Measurements from ENCODE around the gene PRICKLE2.

PRICKLE2 gene

GRCh38 chr3:64133987-64134386 lies 91.3 kb downstream of the PRICKLE2 start:
- Histone ChIP-seq H3K4me1 (ENCODE audit: insufficient read depth, low read length) (no peaks in the 10 kb centered on the region), H3K9me3 (ENCODE audit: low read length) (no peaks in the 10 kb centered on the region), H2AFZ (ENCODE audit: low read depth, low read length) (no peak overlapping the region), H3K27me3 (ENCODE audit: insufficient read depth, low read length) (no peaks in the 10 kb centered on the region), H3K4me3 (ENCODE audit: low read length) (no peak overlapping the region), H3K36me3 (ENCODE audit: insufficient read depth, low read length) (no peaks in the 10 kb centered on the region)

- no peaks in the 10 kb centered on the region for H3K36me3 ChIP-seq (ENCODE audit: insufficient read depth, low read length)
Observed at GRCh38 chr3:64133272-64133671, 92.0 kb downstream of the PRICKLE2 start.

DNA sequence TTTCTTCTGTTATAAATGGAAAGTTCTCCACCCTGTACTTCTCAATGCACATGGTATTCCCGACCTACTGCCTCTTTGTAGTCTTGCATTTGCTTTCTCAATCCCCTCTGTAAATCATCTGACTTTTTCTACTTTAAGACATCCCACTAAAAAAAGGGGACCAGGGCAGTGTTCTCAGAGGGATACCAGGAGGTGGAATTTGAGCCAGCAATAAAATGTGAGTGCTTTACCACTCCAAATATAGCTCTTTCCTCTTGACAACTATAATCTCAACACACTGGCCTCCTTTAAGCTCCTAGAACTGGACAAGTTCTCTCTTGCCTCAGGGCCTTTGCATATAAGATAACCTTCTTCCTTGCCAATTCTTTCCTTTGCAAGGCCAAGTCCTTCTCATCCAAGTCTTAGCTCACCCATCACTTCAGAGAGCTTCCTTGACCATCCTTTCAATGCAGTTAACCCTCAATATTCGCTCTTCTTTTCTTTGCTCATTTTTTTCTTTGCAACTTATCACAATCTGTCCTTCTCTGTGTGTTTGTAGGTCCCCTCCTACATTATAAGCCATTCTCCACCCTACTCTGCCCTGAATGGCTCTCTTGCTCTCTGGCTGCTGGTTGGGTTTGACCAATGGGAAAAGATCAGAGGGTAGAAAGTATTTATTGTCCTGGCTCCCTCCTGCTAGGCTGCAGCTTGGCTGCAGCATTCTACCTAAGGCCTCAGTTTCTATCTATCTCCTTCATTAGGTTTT lies 93.4 kb downstream of the PRICKLE2 start:
- no peaks in the 10 kb centered on the region for H3K4me1 ChIP-seq (ENCODE audit: insufficient read depth, low read length)
- no peak overlapping the region for H3K4me3 ChIP-seq (ENCODE audit: low read length)
- no peaks in the 10 kb centered on the region for H3K27me3 ChIP-seq (ENCODE audit: insufficient read depth, low read length)
- H3K9me3 ChIP-seq (ENCODE audit: low read length) = no peaks in the 10 kb centered on the region
- no peak overlapping the region for H2AFZ ChIP-seq (ENCODE audit: low read depth, low read length)
- H3K36me3 ChIP-seq (ENCODE audit: insufficient read depth, low read length) = no peaks in the 10 kb centered on the region

More at GRCh38 chr3:64133272-64133671, 92.0 kb downstream of the PRICKLE2 start:
- Histone ChIP-seq H3K27me3 (ENCODE audit: insufficient read depth, low read length) (no peaks in the 10 kb centered on the region), H3K4me1 (ENCODE audit: insufficient read depth, low read length) (no peaks in the 10 kb centered on the region), H3K9me3 (ENCODE audit: low read length) (no peaks in the 10 kb centered on the region), H2AFZ (ENCODE audit: low read depth, low read length) (no peak overlapping the region), H3K4me3 (ENCODE audit: low read length) (no peak overlapping the region)

DNA sequence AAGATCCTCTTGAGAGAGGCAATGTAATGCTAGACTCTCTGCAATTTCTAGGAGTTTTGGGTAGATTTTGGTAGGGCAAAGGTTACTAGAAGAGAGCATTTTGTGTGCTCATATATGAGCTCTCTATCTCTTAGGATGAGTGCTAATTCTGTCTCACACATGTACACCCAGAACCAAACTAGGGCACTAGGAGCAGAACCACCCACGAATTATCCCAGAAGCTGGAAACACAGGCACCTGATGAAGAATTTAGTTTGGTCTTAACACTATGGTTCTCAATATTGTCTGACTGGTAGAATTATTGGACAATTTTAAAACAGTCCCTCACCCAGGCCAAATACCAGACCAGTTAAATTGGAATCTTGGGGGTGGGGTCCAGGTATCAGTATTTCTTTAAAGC lies 94.8 kb downstream of the PRICKLE2 start:
- H3K27me3 ChIP-seq (ENCODE audit: insufficient read depth, low read length) = no peaks in the 10 kb centered on the region
- H3K9me3 ChIP-seq (ENCODE audit: low read length) = no peaks in the 10 kb centered on the region
- H3K36me3 ChIP-seq (ENCODE audit: insufficient read depth, low read length) = no peaks in the 10 kb centered on the region
- H3K4me3 ChIP-seq (ENCODE audit: low read length) = no peak overlapping the region
- no peaks in the 10 kb centered on the region for H3K4me1 ChIP-seq (ENCODE audit: insufficient read depth, low read length)
- H2AFZ ChIP-seq (ENCODE audit: low read depth, low read length) = no peak overlapping the region

DNA sequence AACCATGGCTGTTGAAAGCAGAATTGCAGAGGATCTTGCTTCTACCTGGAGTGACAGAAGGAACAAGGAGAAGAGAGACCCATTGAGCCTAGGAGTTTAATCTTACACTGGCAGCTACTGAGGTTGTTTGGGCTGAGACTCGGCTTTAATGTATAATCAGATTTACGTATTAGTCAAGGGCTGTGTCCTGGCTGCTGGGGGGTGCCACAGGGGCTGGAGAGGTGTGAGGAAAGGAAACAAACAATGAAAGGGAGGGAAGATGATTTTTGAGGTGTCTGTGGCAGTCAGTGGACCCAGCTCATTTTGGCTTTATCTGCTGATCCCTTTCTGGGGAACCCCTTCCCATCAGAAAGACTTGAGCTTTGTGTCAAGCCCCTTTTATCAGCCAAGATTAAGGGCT lies 95.7 kb downstream of the PRICKLE2 start:
- no peaks in the 10 kb centered on the region for H3K36me3 ChIP-seq (ENCODE audit: insufficient read depth, low read length)
- no peak overlapping the region for H3K4me3 ChIP-seq (ENCODE audit: low read length)
- no peak overlapping the region for H2AFZ ChIP-seq (ENCODE audit: low read depth, low read length)
- H3K9me3 ChIP-seq (ENCODE audit: low read length) = no peaks in the 10 kb centered on the region
- H3K27me3 ChIP-seq (ENCODE audit: insufficient read depth, low read length) = no peaks in the 10 kb centered on the region
- H3K4me1 ChIP-seq (ENCODE audit: insufficient read depth, low read length) = no peaks in the 10 kb centered on the region

DNA sequence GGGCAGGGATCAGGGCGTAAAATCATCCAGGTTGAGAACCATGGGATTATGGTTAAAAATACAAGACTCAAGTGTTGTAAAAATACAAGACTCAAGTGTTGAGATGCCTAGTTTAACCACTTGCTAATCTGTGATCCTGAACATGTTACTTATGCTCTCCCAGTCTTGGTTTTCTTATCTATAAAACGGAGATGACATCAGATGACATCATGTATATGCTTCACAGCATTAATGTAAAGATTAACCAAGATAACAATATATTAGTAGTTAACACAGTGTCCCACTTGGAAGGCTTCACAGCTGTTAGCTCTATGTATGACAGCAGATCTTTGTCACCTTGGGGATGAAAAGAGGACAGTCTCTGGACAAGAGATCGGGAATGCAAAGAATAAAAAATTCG lies 96.2 kb downstream of the PRICKLE2 start:
- H3K36me3 ChIP-seq (ENCODE audit: insufficient read depth, low read length) = no peaks in the 10 kb centered on the region
- H3K27me3 ChIP-seq (ENCODE audit: insufficient read depth, low read length) = no peaks in the 10 kb centered on the region
- no peak overlapping the region for H2AFZ ChIP-seq (ENCODE audit: low read depth, low read length)
- no peaks in the 10 kb centered on the region for H3K4me1 ChIP-seq (ENCODE audit: insufficient read depth, low read length)
- H3K4me3 ChIP-seq (ENCODE audit: low read length) = no peak overlapping the region
- H3K9me3 ChIP-seq (ENCODE audit: low read length) = no peaks in the 10 kb centered on the region

DNA sequence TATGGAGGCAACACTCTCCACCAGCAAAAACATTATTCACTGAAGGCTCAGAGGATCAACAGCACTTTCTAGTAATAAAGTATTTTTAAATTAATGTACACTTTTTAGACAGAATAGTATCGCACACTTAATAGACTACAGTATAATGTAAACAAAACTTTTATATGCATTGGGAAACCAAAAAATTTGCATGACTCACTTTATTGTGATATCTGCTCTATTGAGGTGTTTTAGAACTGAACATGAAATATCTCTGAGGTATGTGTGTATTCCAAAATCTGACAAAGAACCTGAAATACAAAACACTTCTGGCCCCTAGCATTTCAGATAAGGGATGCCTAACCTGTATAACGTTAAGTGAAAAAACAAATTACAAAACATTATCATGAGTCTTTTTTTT lies 99.7 kb downstream of the PRICKLE2 start:
- Histone ChIP-seq H3K4me3 (ENCODE audit: low read length) (no peak overlapping the region), H3K27me3 (ENCODE audit: insufficient read depth, low read length) (no peaks in the 10 kb centered on the region), H3K9me3 (ENCODE audit: low read length) (no peaks in the 10 kb centered on the region), H2AFZ (ENCODE audit: low read depth, low read length) (no peak overlapping the region), H3K36me3 (ENCODE audit: insufficient read depth, low read length) (no peaks in the 10 kb centered on the region), H3K4me1 (ENCODE audit: insufficient read depth, low read length) (no peaks in the 10 kb centered on the region)

- Histone ChIP-seq H3K4me1 (ENCODE audit: insufficient read depth, low read length) (no peaks in the 10 kb centered on the region), H2AFZ (ENCODE audit: low read depth, low read length) (no peak overlapping the region), H3K36me3 (ENCODE audit: insufficient read depth, low read length) (no peaks in the 10 kb centered on the region), H3K9me3 (ENCODE audit: low read length) (no peaks in the 10 kb centered on the region), H3K4me3 (ENCODE audit: low read length) (no peak overlapping the region), H3K27me3 (ENCODE audit: insufficient read depth, low read length) (no peaks in the 10 kb centered on the region)
Observed at GRCh38 chr3:64123931-64124330, 101.3 kb downstream of the PRICKLE2 start.

DNA sequence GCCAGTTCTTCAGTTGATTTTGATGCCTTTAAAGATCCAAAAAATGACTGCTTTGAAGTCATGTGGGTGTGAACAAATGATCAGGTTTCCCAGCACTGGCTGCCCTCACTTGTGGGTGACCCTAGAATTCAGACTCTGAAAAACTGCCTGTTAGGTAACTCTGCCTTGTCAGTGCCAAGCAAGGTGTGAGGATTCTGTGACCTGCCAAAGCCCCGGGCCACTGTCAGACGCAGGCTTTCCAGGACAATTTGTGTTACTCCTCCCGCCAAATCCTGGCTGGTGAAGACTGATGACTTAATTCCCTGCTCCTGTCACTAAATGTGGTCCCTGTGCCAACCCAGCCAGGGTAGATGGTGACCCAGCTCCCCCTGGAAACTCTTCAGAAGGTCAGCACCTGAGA lies 102.8 kb downstream of the PRICKLE2 start:
- Histone ChIP-seq H3K4me1 (ENCODE audit: insufficient read depth, low read length) (no peaks in the 10 kb centered on the region), H3K36me3 (ENCODE audit: insufficient read depth, low read length) (no peaks in the 10 kb centered on the region), H3K4me3 (ENCODE audit: low read length) (no peak overlapping the region), H3K9me3 (ENCODE audit: low read length) (no peaks in the 10 kb centered on the region), H3K27me3 (ENCODE audit: insufficient read depth, low read length) (no peaks in the 10 kb centered on the region), H2AFZ (ENCODE audit: low read depth, low read length) (no peak overlapping the region)

DNA sequence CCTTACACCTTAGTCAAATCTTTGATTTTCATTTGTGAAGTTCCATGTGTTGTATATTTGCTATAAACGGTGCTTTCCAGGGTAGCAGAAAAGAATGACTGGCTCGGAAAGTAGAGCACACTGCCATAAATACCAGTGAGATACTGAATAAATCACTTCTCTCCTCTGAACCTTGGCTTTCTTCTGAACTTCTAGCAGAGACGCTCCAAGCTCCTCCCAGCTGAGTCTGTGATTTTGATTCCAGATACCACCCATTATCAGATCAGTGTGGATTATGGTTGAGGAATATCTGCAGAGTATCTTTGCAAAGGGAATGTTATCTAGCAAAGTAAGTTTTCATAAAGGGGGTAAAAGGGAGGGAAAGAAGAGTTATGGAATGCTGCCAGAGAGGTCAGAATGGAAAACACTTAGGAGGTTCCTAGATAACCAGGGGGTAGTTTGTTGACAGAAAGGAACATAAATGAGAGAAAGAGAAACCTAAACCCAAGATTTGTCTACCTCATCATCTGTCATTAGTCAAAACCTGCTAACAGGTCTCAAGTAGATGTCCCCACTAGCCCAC lies 103.4 kb downstream of the PRICKLE2 start:
- Histone ChIP-seq H3K9me3 (ENCODE audit: low read length) (no peaks in the 10 kb centered on the region), H2AFZ (ENCODE audit: low read depth, low read length) (no peak overlapping the region), H3K4me1 (ENCODE audit: insufficient read depth, low read length) (no peaks in the 10 kb centered on the region), H3K27me3 (ENCODE audit: insufficient read depth, low read length) (no peaks in the 10 kb centered on the region), H3K36me3 (ENCODE audit: insufficient read depth, low read length) (no peaks in the 10 kb centered on the region), H3K4me3 (ENCODE audit: low read length) (no peak overlapping the region)

DNA sequence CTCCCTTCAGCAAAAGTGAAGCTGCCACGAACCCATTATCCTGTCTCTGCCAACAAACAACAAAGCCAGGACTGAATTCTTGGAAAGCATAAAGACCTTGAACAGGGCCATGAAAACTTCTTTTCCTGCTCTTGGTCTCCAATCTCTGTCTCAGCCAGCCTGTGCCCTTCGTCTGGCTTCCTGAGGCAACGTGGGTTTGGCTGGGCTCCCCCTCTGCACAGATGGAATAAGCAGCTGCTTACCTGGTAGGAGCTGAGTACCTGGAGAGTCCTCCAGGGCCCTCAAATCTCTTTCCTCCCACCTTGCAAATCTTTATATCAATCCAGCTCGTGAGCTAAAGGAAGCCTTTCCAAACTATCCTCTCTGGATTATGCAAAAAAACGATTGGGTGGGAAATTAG lies 104.4 kb downstream of the PRICKLE2 start:
- no peaks in the 10 kb centered on the region for H3K36me3 ChIP-seq (ENCODE audit: insufficient read depth, low read length)

GRCh38 chr3:64117483-64117882 lies 107.8 kb downstream of the PRICKLE2 start:
- Histone ChIP-seq H3K9me3 (ENCODE audit: low read length) (no peaks in the 10 kb centered on the region), H3K4me1 (ENCODE audit: insufficient read depth, low read length) (no peaks in the 10 kb centered on the region), H3K27me3 (ENCODE audit: insufficient read depth, low read length) (no peaks in the 10 kb centered on the region), H3K36me3 (ENCODE audit: insufficient read depth, low read length) (no peaks in the 10 kb centered on the region), H3K4me3 (ENCODE audit: low read length) (no peak overlapping the region), H2AFZ (ENCODE audit: low read depth, low read length) (no peak overlapping the region)

More for the DNA sequence above, 104.4 kb downstream of the PRICKLE2 start:
- Histone ChIP-seq H3K4me3 (ENCODE audit: low read length) (no peak overlapping the region), H3K9me3 (ENCODE audit: low read length) (no peaks in the 10 kb centered on the region), H3K4me1 (ENCODE audit: insufficient read depth, low read length) (no peaks in the 10 kb centered on the region), H3K27me3 (ENCODE audit: insufficient read depth, low read length) (no peaks in the 10 kb centered on the region), H2AFZ (ENCODE audit: low read depth, low read length) (no peak overlapping the region)

DNA sequence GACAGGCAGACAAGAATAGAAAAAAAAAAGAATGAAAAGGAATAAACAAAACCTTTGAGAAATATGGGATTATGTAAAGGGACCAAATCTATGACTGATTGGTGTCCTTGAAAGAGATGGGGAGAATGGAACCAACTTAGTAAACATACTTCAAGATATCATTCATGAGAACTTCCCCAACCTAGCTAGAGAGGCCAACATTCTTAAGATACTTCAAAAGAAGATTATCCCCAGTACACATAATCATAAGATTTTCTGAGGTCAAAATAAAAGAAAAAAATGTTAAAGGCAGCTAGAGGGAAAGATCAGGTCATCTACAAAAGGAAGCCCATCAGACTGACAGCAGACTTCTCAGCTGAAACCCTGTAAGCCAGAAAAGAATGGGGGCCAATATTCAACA lies 110.6 kb downstream of the PRICKLE2 start:
- no peak overlapping the region for H2AFZ ChIP-seq (ENCODE audit: low read depth, low read length)
- H3K4me3 ChIP-seq (ENCODE audit: low read length) = no peak overlapping the region
- H3K4me1 ChIP-seq (ENCODE audit: insufficient read depth, low read length) = peaks cover 16% of the 10 kb centered on the region
- no peaks in the 10 kb centered on the region for H3K9me3 ChIP-seq (ENCODE audit: low read length)
- no peaks in the 10 kb centered on the region for H3K36me3 ChIP-seq (ENCODE audit: insufficient read depth, low read length)
- no peaks in the 10 kb centered on the region for H3K27me3 ChIP-seq (ENCODE audit: insufficient read depth, low read length)

DNA sequence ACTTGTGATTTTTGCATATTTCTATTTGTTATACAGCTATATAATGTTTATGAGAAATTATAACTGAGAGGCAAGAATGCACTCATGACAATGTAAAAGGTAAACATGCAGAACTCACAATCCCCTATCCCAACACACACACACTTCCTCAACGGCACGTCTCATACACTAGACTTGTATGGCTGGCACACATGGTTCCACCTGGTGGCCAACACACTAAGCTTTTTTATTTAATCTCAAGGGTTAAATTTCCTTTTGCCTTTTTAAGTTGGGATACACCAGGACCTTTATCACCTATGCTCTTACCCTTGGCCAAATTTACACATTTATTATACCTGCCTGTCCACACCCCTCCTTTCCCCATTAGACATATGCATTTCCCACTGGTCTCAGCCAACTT lies 113.4 kb downstream of the PRICKLE2 start:
- Histone ChIP-seq H3K9me3 (ENCODE audit: low read length) (no peaks in the 10 kb centered on the region), H2AFZ (ENCODE audit: low read depth, low read length) (no peak overlapping the region), H3K36me3 (ENCODE audit: insufficient read depth, low read length) (no peaks in the 10 kb centered on the region), H3K27me3 (ENCODE audit: insufficient read depth, low read length) (no peaks in the 10 kb centered on the region), H3K4me1 (ENCODE audit: insufficient read depth, low read length) (peaks cover 43% of the 10 kb centered on the region), H3K4me3 (ENCODE audit: low read length) (no peak overlapping the region)
